WERI-Rb-1 (cell line): Measurements from ENCODE around the gene FBXO15.

ENCODE experiments used
- DNase-seq: peaks from one replicate; pipeline ENCODE4 v3.0.0-alpha.2; 2020
- H3K27ac ChIP-seq: fragments of 250-450 bp; sonication (Bioruptor Pico); 2 replicates; pipeline ENCODE4 v1.5.1; 2020; ENCODE audit warnings: mild to moderate bottlenecking, moderate library complexity
- H3K27me3 ChIP-seq: fragments of 250-450 bp; sonication (Bioruptor Pico); 2 replicates; pipeline ENCODE4 v1.5.1; 2021; ENCODE audit warnings: mild to moderate bottlenecking, low read depth, moderate library complexity; ENCODE audit not compliant: insufficient read depth, severe bottlenecking
- H3K36me3 ChIP-seq: fragments of 250-450 bp; sonication (Bioruptor Pico); 2 replicates; pipeline ENCODE4 v1.5.1; 2020; ENCODE audit warnings: mild to moderate bottlenecking, moderate library complexity
- H3K4me3 ChIP-seq: 2 replicates; pipeline ENCODE4 v1.5.1; 2011; ENCODE audit warnings: low read depth, mild to moderate bottlenecking, control low read depth, low read length
- H3K9me3 ChIP-seq: fragments of 250-450 bp; sonication (Bioruptor Pico); 2 replicates; pipeline ENCODE4 v1.5.1; 2021; ENCODE audit warnings: mild to moderate bottlenecking, moderate library complexity; ENCODE audit not compliant: severe bottlenecking
- TF ChIP-seq, protein P1 (sequence below): IDR thresholded peaks from 2 replicates; pipeline ENCODE4 v1.5.1; 2011; ENCODE audit warnings: low read depth, mild to moderate bottlenecking, control low read depth, inconsistent platforms, low read length

The FBXO15 gene

DNA sequence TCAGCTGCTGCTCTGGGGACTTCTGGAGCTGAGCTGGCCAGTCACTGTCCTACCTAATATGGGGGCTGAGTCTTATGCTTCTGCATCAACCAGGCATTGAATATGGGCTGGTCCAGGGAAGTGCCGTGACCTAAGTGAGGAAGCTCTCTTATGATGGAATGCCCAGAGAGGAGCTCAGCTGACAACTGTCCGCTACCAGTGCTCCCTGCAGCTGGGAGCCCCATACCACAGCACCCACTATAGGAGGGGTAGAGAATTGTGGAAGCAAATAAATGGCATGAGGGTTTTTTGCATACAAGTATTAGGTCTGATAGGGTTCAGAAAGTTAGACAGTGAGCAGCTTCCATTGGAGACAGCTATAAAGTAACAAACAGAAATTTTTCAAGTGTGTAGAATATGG, 5.2 kb upstream of the FBXO15 start:
- no peak for DNase-seq
- H3K9me3 ChIP-seq: no peaks in the 10 kb centered on the region
- TF ChIP-seq, protein P1, sequence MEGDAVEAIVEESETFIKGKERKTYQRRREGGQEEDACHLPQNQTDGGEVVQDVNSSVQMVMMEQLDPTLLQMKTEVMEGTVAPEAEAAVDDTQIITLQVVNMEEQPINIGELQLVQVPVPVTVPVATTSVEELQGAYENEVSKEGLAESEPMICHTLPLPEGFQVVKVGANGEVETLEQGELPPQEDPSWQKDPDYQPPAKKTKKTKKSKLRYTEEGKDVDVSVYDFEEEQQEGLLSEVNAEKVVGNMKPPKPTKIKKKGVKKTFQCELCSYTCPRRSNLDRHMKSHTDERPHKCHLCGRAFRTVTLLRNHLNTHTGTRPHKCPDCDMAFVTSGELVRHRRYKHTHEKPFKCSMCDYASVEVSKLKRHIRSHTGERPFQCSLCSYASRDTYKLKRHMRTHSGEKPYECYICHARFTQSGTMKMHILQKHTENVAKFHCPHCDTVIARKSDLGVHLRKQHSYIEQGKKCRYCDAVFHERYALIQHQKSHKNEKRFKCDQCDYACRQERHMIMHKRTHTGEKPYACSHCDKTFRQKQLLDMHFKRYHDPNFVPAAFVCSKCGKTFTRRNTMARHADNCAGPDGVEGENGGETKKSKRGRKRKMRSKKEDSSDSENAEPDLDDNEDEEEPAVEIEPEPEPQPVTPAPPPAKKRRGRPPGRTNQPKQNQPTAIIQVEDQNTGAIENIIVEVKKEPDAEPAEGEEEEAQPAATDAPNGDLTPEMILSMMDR: peak; percentile 43
- H3K27me3 ChIP-seq: no peaks in the 10 kb centered on the region
- H3K4me3 ChIP-seq: no peak overlapping the region
- peaks cover 74% of the 10 kb centered on the region for H3K36me3 ChIP-seq
- no peak overlapping the region for H3K27ac ChIP-seq

DNA sequence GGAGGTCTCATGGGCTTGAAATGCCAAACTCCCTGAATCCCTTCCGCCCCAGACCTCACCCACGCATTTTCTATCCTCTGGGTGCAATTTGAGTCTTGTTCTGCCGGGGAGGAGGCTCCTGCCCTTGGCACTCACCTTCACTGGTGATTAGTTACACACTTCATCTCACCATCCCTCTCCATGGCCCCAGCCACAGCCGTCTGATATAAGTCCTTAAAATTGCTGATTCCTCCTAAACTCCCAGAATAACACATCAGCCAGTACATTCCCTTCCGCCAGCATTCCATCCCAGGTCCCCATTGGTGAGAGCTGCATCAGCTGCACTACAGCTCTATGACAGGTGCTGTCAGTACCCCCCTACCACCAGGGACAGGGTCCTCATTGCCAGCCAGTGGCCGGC, 4.6 kb upstream of the FBXO15 start:
- no peaks in the 10 kb centered on the region for H3K27me3 ChIP-seq
- no peak for DNase-seq
- H3K36me3 ChIP-seq: peaks cover 69% of the 10 kb centered on the region
- H3K9me3 ChIP-seq: no peaks in the 10 kb centered on the region
- no peak overlapping the region for H3K27ac ChIP-seq
- TF ChIP-seq, protein P1: no peak
- H3K4me3 ChIP-seq: no peak overlapping the region

DNA sequence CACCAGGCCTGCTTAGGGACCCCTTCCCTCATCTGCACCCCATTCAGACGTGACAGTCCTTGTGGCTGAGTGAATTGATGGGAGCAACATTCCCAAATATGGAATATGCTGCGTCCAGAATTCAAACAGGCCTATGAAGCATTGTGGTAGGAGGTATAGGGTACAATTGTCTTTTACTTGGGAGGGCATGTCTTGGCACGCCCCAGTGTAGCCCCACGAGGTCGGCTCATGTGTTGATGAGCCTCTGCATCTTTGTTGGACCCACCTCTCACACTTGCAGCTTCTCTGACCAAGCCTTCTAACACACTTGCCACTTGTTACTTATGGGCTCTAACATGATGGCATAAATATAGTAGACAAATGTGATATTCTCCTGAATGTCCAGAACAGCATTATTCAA, 2.2 kb upstream of the FBXO15 start:
- no peak for DNase-seq
- peaks cover 45% of the 10 kb centered on the region for H3K36me3 ChIP-seq
- H3K9me3 ChIP-seq: no peaks in the 10 kb centered on the region
- no peaks in the 10 kb centered on the region for H3K27me3 ChIP-seq
- peak overlapping the region; percentile 99 for H3K4me3 ChIP-seq
- TF ChIP-seq, protein P1: no peak
- peak overlapping the region; percentile 95 for H3K27ac ChIP-seq

DNA sequence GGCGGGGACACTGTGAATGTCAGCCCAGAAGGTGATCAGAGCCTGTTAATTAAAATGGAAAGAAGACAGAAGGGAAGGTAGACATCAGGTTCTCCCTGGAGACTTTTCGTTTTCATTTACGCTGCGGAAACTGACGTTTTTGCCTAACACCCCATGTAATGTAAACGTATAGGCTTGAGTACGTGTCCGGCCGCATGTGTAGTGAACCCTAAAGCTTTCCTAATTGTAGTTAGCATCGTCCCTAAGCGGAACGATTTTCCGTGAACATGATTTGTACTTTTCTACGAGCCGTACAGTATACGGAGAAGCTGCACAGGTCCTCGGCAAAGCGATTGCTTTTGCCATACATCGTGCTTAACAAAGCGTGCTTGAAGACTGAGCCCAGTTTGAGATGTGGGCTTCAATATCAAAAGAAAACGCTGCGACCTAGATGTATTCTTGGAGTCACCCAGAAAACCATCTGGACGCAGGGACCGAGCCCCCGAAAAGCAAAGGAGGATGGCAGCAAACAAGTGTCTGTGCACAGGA, 973 bp upstream of the FBXO15 start:
- Histone ChIP-seq H3K4me3 (peak overlapping the region; percentile 99), H3K27ac (peak overlapping the region; percentile 95), H3K27me3 (no peaks in the 10 kb centered on the region), H3K36me3 (peaks cover 34% of the 10 kb centered on the region), H3K9me3 (no peaks in the 10 kb centered on the region)
- DNase-seq: no peak
- TF ChIP-seq, protein P1: no peak

DNA sequence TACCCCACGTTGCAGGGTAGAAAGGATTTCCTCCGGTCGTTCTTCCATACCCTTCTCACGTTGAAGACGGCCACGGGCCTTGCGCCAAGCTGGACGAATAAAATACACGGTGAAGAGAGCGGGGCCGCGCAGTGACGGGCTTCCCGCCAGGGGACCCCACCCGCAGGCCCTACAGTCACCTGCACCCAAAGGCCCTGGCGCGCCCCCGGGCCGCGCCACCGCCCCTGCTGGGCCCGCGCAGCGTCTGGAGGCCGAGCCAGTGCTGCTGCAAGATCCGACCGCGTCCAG, 199 bp downstream of the FBXO15 start:
- Histone ChIP-seq H3K4me3 (peak overlapping the region; percentile 99), H3K27me3 (no peaks in the 10 kb centered on the region), H3K9me3 (no peaks in the 10 kb centered on the region), H3K36me3 (peaks cover 25% of the 10 kb centered on the region), H3K27ac (peak overlapping the region; percentile 95)
- TF ChIP-seq, protein P1: 0 out of 2 replicates have a peak, but pooled peaks have one; percentile 9
- DNase-seq: no peak

DNA sequence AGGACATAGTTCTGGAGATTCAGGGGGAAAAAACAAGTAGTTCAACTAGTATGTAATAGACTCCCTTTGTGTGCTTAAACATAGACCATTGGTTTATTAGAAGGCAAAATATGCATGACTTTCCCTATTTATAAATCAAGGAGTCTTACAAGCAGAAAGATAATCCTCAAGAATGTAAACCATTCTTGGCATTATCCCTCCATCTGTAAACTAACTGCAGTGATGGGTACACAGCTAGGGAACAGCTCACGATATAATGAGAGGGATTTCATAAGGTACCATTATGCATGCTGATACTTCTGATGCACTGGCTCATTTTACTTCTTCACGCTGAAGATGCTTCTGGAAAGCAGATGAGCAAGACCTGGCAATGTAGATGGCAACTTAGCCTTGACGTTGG, 878 bp downstream of the FBXO15 start:
- Histone ChIP-seq H3K4me3 (peak overlapping the region; percentile 99), H3K27me3 (no peaks in the 10 kb centered on the region), H3K36me3 (peaks cover 22% of the 10 kb centered on the region), H3K9me3 (no peaks in the 10 kb centered on the region), H3K27ac (no peak overlapping the region; the same call in 1 of the 2 replicates)
- DNase-seq: no peak
- TF ChIP-seq, protein P1: no peak
